Fibroblast of upper back skin (primary cell): ENCODE measurements around the gene EFCAB3.
"Not testable (repeated sequence)": the region's sequence is repeated elsewhere in the genome, so short reads cannot be mapped to it uniquely, and the experiment has no call there.

Source experiments
- DNase-seq: peaks from one replicate; pipeline ENCODE4 v3.0.0-alpha.2; 2013

Gene EFCAB3

DNA sequence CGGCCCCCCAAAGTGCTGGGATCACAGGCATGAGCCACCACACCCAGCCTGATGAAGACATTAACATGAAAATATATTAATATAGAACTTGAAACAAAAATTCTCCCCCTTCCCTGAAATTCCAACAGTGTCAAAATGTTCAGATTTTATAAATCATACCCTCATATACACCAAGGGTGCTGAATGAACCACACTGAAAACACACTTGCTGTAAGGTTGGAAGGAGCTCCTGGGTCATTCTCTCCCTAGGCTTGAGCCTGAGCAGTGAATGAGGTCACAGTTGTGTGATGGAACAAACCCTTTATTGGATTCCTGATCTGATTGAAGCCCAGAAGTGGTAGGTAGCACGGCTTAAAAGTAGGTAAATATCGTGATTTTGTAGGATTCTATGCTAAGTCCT, at the start of gene EFCAB3:
Gene EFCAB3, plus strand, starts transcription at position 301 of the 400 bp plus-strand sequence. CDS start 2,427 bp downstream, outside the sequence.
- DNase-seq = no peak

DNA sequence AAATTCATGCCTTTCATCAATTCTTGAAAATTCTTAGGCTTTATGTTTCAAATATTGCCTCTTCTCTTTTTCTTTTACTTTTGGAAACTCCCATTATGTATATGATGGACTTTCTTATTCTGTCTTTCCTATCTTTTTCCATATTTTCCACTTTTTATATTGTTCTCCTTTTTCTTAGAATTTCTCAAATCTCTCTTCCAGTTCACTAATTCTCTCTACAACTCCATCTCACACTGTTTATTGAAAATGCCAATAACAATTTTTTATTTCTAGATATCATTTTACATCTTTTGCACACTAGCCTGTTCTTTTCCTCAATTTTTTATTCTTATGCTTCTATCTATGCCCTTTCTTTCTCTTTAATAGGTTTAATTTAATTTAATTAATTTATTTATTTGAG, 43.8 kb upstream of the EFCAB3 start:
- DNase-seq = no peak

DNA sequence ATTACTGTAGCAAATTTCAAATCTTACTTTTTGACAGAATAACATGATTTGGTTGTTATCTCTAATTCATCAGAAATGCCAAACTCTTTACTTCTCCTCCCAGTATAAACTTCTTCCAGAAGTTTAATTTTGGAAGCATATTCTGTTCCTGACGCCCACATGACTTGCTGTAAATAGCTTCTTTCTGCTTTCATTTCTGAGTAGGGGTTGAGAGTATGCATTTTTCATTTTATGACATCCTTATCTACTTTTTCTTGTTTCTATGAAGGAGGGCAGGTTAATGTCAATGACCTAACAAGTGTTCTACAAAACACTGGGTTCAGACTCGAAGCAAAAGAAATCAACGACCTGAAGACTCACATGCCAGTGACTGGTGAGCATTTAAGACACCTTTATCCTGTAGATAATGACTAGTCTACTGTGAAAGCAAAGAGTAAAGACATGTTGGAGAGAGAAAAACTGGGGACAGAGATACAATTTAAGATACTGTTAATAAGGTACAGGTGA, 36.5 kb upstream of the EFCAB3 start:
- no peak for DNase-seq

DNA sequence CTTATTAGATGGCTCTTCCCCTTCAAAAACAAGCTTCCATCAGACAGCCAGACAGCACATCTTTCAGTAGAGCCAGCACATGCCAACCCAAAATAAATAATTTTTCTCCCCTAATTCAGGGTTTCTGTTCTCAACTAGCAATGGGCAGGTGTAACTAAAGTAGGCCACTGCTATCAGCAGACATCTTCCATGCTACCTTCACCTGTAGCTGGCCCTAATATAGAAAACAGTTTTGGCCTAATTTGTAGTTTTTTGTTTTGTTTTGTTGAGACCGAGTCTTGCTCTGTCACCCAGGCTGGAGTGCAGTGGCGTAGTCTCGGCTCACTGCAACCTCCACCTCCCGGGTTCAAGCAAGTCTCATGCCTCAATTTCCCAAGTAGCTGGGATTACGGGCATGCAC, 29.2 kb upstream of the EFCAB3 start:
- no peak for DNase-seq

DNA sequence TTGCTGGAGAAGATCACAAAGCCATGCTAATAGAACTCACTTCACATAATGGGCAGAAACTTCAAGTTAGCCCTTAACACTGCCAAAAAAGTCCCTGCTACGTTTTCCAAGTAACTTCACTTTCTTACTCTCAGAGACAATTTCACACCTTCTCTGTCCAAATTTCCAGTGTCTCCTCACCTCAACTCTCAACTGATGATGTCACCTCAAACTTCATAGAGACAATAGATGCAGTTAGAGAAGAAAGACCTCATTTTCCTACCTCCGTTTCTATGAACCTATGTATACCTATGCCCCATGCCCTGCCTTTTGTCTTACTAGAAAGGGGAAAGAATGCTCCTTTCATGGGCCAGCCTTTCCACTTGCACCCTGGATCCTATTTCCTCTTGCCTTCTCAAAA, 14.2 kb upstream of the EFCAB3 start:
- DNase-seq = no peak

DNA sequence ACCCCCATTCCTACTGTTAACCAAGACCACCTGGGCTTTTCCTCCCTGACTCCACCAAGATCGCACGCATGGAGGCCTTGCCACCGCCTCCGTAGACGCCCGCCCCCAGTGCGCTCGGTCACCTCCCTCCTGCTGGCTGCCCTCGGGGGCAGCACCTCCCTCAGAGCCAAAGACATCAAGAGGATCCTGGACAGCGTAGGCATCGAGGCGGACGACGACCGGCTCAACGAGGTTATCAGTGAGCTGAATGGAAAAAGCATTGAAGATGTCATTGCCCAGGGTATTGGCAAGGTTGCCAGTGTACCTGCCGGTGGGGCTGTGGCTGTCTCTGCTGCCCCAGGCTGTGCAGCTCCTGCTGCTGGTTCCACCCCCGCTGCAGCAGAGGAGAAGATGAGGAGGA, 1.2 kb downstream of the EFCAB3 start:
- no peak for DNase-seq

DNA sequence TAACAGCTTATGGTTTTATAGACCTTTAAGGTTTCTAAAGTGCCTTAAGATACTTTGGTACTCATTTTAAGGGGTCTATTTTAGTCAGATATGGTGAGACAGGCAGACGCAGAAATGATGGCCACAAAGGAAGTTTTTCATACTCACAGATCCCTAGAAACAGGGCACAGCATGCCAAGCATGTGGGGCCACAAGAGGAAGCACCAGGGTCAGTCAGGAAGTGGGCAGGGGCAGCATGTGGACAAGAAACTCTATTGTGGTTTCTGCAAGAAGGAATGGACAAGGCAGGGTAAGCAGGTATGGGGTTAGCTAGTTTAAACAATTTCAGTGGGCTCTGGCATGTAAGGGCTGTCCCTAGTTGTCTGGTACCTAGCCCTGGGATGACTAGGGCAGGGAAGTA, 8.5 kb downstream of the EFCAB3 start:
- DNase-seq = no peak

DNA sequence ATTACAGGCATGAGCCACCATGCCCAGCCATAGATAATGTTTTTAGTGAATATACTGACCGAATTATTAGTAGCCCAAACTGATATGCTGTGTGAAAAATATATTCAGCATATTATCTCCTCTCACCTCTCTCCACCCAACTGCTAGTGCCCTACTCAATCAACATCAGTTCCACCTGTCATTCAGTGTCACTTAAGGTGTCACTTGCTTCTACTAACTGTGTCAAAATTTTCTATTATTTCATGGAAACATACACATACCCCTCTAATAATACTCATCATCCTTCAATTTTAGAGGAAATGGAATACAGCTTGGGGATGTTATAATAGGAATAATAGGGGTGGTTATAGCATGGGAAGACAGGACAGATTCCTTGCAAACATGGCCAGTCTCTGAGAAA, 12.6 kb downstream of the EFCAB3 start:
- DNase-seq = no peak

DNA sequence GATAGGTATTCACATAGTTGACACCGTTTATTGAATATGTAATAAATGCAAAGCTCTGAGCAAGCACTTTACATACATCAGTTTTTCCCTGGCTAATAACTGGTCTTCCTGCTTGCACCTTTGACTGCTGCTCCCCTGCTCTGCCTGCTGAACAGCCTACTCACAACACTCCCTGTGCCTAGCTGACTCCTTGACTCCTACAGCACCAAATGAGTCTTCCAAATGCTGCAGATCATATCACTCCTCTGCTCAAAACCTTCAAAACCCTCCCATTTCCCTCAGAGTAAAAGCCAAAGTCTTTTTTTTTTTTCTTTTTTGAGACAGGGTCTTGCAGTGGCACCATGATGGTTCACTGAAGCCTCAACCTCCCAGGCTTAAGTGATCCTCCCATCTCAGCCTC, 18.5 kb downstream of the EFCAB3 start:
- DNase-seq = no peak

DNA sequence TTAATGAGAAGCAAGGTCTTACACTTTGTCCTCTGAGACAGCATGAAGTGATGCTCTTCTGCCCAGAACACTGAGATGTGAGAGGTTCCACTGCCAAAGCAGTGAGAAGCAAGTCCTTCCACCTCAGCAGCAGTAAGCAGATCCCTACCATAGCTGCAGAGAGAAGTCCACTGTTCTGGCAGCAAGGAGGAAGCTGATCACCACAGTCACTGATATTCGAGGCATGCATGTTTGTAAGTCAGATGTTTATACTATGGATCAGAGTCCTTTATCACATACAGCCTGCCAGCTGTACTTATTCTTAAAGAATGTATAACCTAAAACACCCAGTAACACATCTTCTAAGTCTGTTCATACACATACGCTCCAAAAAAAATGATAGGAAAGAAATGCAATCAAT, 25.1 kb downstream of the EFCAB3 start:
- DNase-seq = no peak

DNA sequence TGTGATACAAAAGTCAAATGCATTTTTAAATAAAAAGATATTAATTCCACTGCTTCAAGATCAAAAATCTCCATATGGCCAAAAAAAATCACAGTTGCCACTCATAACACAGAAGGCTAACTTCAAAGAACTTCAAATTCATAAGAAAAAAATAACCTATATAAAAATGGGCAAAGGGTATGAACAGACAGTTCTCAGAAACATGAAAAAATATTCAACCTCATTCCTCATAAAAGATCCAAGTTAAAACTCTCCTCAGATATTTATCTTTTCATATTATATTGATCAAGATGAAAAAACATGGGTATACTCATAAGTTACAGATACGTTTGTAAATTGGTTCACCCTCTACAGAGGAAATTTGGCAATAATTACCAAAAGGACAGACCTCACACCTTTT, 32.7 kb downstream of the EFCAB3 start:
- not testable (repeated sequence) for DNase-seq

DNA sequence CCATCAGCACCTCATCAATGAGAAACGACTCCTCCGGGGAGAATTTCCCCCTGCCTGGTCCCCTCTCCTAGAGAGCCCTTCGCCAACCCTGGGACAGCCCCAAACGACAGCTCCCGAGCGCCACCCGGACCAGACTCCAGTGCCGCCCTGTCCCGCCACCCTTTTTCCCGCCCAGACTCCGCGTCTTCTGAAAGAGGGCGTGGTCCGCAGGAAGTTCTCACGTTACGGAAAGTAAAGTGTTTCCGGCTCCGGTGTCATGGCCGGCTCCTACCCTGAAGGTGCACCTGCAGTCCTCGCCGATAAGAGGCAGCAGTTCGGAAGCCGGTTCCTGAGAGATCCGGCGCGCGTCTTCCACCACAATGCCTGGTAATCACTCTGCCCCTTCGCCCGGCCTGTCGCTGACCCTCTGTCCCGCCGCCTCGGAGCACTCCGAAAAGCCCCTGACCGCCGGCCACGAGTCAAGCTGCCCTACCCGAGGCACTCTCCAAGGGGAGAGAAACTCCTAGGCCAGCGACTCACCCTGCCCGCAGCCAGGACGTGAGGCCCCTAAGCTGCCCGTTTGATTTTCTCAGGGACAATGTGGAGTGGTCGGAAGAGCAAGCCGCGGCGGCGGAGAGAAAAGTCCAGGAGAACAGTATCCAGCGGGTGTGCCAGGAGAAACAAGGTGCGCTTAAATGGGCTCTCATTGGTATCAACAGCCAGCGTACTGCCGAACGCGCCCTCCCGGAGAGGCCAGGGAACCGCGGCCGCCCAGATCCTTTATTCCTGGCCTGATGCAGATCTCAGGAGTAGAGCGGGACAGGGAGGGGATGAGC, 43.5 kb downstream of the EFCAB3 start, which contains the start of gene METTL2A:
Gene METTL2A, plus strand, starts transcription at position 251 of the 815 bp plus-strand sequence. Its CDS starts 6 bp downstream, at position 257.
- peak; percentile 79 for DNase-seq

DNA sequence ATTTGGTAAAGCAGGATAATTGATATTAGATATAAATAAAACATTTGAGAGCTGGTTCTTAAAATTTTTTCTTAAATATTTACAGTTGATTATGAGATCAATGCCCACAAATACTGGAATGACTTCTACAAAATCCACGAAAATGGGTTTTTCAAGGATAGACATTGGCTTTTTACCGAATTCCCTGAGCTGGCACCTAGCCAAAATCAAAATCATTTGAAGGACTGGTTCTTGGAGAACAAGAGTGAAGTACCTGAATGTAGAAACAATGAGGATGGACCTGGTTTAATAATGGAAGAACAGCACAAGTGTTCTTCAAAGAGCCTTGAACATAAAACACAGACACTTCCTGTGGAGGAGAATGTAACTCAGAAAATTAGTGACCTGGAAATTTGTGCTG, 45.9 kb downstream of the EFCAB3 start:
- DNase-seq = not testable (repeated sequence)

DNA sequence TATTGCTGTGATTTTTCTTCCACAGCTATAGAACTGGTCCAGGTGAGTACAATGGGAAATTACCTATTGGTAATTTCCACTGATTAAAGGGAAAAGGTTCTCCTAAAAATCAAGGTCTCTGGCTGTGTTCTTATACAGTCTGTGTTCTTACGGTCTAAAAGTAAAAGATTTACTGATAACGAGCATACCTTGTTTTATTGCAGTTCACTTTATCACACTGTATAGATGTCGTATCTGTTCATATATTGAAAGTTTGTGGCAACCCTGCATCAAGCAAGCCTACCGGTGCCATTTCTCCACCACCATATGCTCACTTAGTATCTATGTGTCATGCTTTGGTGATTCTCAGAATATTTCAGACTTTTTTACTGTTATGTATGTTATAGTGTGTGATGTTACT, 54.9 kb downstream of the EFCAB3 start:
- DNase-seq = not testable (repeated sequence)

DNA sequence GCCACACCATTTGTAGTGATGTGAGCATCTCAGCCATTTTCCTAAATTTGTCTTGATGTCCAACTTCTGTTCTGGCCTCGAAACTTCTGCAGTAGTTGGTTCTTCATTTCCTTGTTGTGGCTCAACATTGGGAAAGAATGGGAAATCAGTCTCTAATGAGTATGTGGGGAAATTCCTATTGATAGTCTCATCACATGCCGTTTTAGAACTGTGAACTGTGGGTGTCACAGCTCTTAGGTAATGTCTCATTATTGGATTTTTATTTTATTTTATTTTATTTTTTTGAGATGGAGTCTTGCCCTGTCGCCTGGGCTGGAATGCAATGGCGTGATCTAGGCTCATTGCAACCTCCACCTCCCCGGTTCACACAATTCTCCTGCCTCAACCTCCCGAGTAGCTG, 60.8 kb downstream of the EFCAB3 start:
- DNase-seq = not testable (repeated sequence)

DNA sequence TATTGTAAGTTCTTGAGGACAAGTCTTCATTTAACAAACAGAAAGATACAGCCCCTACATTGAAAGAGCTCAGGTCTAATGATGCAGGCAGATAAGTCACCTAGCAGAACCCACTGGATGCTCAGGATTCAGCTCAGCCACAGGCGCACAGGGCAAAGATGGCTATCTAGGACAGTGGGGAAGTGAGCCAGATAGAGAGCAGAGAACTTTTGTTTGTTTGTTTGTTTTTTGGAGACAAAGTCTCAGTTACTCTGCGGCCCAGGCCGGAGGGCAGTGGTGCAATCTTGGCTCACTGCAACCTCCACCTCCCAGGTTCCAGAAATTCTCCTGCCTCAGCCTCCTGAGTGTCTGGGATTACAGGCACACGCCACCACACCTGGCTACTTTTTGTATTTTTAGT, 63.7 kb downstream of the EFCAB3 start:
- DNase-seq = no peak

DNA sequence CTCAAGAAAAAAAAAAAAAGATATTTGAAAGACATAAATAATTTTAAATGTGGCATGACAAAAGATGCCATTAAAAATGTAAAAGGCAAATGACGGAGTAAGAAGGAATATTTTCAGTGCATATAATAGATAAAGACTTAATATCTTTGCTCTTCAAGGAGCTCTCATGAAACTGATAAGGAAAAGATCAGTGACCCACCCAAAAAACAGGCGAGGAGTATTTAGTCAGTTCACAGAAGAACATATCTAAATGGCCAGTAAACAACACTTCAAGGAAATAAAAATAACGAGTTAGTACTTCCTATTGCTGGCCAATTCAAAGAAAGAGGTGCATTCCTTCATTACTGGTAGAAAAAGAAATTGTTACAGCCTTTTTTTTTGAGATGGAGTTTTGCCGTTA, 65.4 kb downstream of the EFCAB3 start:
- not testable (repeated sequence) for DNase-seq

DNA sequence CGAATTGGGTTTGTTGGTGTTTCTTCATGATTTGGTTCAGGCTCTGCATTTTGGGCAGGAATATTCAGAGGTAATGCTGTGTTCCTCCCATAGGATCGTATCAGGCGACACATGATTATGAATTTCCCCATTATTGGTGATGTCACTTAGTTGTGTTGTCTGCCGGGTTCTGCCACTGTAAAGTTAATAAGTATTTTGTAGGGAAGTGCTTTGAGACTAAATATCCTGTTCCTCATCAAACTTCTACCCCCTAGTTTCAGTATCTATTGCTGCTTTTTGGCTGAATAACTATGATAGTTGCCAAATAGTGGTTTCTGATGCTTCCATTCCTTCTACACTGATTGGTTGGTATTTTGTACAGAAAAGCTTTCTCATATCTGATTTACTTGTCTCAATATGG, 71.8 kb downstream of the EFCAB3 start:
- DNase-seq = not testable (repeated sequence)

DNA sequence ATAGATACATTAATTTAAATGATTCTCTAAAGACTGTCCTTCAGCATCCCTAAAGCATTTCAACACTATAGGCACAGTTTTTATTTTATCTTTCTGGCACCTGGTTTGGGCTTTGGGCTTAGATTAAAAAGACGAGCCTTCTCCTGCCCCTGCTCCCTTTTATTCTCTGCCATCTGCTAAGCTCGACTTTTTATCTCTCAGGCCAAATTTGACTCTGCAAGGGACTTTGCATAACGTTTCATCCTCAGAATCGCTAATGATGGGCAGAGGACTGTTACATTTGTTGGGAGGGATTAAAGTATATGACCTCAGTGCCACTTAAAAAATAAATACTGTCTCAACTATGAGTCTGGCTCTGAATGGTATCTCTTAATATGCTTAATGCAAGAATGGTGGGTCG, 72.7 kb downstream of the EFCAB3 start:
- DNase-seq = not testable (repeated sequence)

DNA sequence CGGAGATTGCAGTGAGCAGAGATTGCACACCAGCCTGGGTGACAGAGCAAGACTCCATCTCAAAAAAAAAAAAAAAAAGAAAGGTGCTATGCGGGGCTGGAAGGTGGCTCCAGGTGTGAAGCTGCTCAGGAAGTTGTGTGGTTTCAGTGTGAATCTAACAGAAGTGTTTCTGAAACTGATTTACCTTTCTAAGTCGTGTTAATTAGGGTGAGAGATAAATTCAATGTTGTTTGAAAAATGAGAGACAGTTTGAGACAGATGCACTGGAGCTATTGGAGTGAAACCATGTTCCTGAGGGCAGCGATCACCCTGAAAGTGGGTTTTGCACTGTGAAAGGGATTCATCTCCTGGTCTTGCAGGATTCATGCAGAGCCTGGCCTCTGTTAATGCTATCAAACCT, 73.3 kb downstream of the EFCAB3 start:
- not testable (repeated sequence) for DNase-seq

DNA sequence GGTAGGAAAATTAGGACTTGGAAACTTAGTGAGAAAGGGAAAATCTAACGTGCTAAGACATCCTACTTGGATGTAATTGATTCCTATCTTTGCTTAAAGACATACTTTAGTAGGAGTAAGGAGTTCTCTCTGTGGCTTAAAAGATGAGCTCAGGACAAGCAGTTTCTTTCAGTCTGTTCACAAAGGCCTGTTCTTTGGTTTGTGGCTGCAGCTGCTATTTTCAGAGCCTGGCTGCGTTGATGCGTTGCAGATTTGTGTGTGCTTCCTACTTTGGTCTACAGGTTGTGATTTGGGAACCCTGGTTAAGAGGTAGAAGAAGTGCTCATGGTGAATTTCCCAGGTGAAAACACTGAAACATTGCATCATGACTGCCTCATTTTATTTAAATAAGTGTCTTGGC, 73.8 kb downstream of the EFCAB3 start:
- DNase-seq = not testable (repeated sequence)

DNA sequence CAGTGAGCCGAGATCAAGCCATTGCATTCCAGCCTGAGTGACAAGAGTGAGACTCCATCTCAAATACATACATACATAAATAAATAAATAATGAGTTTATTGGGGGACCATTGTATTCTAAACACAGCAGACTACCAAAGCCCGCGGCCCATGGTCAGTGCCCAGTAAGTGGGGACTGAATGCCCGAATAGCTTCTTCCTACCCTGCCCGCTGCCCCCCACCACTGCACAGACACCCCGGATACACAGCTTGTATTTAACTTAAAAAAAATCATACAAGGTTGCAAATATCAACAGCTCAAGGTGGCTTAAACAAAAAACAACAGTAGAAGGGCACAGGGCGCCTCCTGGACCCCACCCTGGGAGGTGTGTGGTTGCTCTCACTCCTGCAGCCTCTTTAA, 75.7 kb downstream of the EFCAB3 start:
- no peak for DNase-seq

DNA sequence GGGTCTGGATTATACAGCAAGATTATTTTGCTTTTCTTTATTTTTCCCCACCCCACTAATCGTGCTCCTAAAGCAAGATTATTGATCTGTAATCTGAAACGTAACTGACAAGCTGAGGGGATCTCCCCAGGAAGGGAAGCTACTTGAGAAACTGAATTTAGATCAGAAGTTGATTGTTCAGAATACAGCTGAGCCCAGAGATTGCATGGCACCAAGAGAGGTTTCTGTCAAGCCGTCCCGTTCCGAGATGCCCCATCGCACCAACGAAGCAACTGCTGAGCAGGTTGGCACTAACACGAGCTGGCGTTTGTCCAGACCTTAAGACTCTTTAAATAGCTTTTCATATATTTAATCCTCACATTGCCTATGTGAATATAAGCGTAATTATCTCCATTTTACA, 78.1 kb downstream of the EFCAB3 start:
- not testable (repeated sequence) for DNase-seq

DNA sequence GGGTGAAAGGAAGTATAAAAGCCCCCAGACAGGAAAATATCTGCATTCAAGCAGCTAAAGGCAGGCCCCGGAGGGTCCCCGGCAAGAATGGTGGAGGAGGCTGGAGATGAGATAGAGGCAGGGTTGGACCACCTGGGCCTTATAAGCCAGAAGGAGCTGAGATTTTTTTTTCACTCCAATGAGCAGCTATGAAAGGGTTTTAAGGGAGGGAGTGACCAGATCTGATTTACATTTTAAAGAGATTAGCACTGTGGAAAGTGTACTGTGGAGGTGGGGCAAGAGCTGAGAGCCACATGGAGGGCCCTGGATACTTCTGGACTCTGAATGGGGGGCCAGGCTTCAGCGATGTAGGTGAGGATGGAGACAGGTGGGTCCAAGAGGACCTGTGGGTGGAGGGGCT, 84.1 kb downstream of the EFCAB3 start:
- DNase-seq = not testable (repeated sequence)

DNA sequence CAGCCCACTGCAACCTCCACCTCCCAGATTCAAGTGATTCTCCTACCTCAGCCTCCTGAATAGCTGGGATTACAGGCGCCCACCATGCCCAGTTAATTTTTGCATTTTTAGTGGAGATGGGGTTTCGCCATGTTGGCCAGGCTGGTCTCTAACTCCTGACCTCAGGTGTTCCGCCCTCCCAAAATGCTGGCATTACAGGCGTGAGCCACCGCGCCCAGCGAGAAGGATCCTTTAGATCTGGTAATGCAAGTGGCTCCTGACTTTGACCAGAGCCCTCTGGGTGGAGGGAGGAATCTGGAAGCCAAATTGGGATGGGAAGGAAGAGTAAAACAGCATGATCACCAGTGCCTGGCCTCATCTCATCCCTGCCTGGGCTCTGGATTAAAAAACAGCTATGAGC, 84.9 kb downstream of the EFCAB3 start:
- not testable (repeated sequence) for DNase-seq
